Kasumi-1 (cell line): ENCODE data around the gene RPS6KA2.
"Not testable (repeated sequence)": the region's sequence is repeated elsewhere in the genome, so short reads cannot be mapped to it uniquely, and the experiment has no call there.

Experiments used
- DNase-seq, 2 experiments: peaks; one replicate each; lab custom pipeline; 2025; lab: John Stamatoyannopoulos, UW

Gene RPS6KA2

GRCh38 chr6:166366921-166367320 is 260.1 kb downstream of the RPS6KA2 start:
- no peak for DNase-seq

GRCh38 chr6:166365806-166366205 is 261.2 kb downstream of the RPS6KA2 start:
- no peak for DNase-seq

DNA sequence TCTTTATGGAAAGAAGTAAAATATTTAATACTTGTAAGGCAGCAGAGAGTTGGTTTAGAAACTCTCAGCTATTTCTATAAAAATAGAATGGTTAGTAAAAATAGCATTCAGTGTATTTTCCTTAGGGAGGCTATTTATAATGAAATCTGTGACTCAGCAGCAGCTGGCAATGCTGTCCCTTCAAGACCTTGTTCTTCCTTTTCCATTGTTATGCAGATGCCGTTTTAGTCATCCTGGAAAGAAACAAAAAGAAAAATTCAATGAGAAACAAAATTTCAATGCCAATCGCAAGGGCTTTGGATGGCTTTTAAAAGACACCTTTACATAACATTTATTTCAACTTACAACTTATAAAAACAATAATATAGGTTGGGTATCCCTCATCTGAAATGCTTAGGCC is 261.8 kb downstream of the RPS6KA2 start:
- no peak for DNase-seq

- DNase-seq = no peak
Measured at GRCh38 chr6:166364456-166364855, 262.6 kb downstream of the RPS6KA2 start.

GRCh38 chr6:166362427-166362826 is 264.6 kb downstream of the RPS6KA2 start:
- DNase-seq = not testable (repeated sequence)

- no peak for DNase-seq
Measured at GRCh38 chr6:166361077-166361429, 266.0 kb downstream of the RPS6KA2 start.

GRCh38 chr6:166360243-166361076 is 266.6 kb downstream of the RPS6KA2 start:
- no peak for DNase-seq
